ENCODE results near the gene PRSS53.
"Not testable (repeated sequence)": the region's sequence is repeated elsewhere in the genome, so short reads cannot be mapped to it uniquely, and the experiment has no call there.

The PRSS53 gene

DNA sequence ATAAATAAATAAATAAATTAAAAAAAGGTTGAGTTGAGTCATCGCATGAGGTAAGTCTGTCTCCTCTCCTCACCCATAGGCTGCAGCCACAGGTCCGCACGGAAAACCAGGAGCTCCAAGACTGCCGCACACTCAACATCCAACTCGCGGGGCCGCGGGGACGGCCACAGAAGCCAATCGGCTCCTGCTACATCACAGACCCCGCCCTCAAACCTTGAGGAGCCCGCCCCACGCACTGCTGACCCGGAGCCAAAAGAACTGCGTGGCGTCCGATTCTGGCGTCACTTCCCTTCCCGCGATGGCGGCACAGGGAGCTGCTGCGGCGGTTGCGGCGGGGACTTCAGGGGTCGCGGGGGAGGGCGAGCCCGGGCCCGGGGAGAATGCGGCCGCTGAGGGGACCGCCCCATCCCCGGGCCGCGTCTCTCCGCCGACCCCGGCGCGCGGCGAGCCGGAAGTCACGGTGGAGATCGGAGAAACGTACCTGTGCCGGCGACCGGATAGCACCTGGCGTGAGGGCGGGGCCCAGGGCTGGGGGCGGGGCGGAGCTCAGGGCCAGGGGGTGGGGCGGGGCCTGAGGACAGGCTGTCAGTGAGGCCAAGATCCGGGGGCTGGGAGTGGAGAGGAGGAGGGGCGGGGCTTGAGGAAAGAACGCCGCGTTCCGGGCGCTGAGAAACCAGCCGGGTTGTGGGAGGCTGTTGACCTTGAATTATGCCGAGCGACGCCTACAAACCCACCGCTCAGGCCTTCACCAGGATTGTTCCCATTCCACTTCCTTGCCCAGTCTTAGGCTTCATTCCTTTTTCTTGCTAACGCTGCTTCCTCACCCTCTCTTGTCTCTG, 28.9 kb upstream of the PRSS53 start, which contains the start of gene KAT8:
KAT8 (plus strand) TSS at position 281 of the 839 bp plus-strand sequence; CDS start at position 299, 18 bp downstream.
- peak; percentile 96 for DNase-seq

DNA sequence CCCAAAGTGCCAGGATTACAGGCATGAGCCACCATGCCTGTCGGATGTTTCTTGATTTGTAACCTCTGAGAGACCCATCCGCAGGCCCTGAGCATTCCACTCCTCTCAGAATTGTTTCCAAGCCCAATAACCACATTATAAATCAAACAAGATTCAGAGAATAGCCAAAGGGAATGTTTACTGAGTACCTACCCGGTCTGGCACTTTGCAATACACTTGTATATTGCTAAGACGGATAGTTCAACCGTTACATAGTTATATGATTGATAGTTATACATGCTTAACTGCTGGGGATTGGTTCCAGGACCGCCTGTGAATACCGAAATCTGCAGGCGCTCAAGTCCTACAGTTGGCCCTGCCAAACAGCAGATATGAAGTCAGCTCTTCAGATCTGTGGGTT, 25.7 kb upstream of the PRSS53 start:
- DNase-seq = no peak

DNA sequence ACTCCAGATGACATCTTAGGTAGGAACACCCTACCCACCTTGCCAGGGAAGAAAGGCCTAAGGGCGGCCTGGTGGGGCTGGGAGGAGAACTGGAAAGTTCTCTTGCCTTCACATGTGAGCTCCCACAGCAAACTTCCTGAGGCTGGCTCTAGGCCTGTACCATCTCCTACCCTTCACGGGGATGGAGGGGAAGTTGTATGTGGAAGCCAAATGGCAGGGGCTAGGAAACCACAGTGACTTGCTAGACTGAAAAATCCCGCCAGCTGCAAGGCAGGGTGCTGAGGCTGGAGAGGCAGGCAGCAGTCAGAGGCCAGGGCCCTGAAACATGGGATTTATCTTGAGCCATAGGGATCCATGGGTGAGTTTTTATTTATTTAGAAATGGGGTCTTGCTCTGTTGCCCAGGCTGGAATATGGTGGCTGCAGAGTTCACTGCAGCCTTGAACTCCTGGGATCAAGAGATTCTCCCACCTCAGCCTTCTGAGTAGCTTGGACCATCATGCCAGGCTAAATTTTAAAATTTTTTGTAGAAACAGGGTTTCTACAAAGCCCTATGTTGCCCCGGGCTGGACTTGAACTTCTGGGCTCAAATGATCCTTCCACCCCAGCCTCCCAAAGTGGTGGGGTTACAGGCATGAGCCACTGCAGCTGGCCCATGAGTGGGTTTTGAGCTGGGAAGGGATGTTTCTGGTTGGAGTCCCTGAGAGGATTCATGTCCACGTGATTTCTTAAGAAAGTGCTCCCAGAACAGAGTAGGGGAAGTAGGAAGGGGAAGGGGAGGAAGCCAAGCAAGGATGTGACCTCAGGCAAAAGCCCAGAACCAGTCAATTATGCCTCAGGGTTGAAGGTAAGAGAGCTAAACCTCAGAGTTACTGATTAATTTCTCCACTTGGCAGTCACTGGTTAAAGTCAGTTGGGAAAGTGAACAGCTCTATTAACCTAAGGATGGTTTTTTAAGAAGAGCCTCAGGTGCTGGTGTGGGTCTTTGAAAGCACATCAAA, 24.7 kb upstream of the PRSS53 start:
- DNase-seq = peak; percentile 87

DNA sequence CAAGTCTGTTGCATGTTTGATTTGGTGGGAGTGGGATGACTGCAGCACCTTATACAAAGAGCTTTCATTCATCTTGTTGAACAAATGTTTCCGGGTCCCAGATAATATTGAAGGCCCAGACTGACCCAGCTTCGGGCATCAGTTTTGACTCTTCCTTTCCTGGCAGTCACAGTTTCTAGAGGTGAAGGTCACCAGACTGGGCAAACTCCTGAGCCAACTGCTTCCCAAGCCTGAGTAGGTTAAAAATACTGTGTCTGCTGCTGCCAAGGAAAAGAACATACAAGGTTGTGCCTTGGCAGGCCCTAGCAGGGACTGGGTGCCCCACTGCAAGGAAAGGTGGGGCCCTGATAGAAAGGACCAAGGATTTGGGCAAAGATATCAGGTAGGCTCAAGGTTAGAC, 24.0 kb upstream of the PRSS53 start:
- no peak for DNase-seq

DNA sequence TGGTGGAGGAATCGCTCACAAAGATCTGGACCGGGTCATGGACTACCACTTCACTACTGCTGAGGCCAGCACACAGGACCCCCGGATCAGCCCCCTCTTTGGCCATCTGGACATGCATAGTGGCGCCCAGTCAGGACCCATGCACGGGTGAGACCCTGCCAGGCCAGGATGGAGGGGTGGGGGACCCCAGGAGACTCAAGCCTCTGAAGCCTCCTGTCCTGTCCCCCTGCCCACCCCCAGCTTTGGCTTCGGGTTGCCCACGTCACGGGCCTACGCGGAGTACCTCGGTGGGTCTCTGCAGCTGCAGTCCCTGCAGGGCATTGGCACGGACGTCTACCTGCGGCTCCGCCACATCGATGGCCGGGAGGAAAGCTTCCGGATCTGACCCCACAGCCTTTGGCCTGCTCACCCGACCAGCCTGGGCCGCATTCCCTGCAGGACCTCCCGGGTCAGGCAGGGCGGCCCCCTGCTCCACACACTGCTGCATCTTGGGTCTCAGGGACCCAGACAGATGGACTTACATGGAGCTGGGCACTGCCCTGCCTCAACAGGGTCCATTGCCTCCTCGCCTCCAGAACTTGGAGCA, 23.2 kb upstream of the PRSS53 start:
- no peak for DNase-seq

DNA sequence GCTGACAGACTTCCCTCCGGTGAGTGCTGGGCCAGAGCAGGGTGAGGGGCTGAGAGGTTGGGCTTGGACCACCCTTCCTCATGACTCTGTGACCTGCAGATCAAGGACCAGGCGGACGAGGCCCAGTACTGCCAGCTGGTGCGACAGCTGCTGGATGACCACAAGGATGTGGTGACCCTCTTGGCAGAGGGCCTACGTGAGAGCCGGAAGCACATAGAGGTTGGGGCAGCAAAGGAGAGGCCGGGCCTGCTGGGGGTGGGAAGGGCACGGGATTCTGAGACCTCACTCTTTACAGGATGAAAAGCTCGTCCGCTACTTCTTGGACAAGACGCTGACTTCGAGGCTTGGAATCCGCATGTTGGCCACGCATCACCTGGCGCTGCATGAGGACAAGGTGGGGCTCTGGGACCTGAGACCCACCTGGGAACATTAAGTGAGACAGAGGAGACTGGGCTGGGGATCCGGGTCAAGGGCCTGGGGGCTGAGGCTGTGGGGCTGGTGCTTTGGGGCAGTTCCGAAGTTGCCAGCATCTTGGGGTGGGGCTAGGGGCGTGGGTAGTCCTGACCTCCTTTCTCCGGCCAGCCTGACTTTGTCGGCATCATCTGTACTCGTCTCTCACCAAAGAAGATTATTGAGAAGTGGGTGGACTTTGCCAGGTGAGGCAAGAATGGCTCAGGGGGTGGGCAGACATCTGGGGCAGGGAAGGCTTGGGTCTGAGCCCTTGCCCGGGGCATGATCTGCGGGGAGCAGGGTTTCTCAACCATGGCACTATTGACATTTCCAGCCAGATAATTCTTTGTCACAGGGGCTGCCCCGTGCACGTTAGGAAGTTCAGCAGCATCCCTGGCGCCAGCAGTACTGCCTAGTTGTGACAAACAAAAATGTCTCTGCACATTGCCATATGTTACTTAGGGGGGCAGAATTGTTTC, 21.6 kb upstream of the PRSS53 start:
- no peak for DNase-seq

DNA sequence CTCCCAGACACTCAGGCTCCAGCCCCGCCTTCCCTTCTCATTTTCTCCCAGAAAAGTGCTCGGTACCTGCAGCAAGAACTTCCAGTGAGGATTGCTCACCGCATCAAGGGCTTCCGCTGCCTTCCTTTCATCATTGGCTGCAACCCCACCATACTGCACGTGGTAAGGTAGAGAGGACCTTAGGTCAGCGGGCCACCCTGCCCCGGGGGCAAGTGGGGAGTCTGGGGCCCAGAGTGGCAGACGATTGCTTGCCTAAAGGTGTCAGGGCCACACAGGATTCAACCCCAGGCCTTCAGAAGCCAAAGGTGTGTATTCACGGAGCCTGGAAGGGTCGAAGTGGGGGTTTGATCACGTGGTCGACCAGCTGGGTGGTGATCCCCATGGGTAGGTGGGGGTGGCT, 20.9 kb upstream of the PRSS53 start:
- DNase-seq = no peak

DNA sequence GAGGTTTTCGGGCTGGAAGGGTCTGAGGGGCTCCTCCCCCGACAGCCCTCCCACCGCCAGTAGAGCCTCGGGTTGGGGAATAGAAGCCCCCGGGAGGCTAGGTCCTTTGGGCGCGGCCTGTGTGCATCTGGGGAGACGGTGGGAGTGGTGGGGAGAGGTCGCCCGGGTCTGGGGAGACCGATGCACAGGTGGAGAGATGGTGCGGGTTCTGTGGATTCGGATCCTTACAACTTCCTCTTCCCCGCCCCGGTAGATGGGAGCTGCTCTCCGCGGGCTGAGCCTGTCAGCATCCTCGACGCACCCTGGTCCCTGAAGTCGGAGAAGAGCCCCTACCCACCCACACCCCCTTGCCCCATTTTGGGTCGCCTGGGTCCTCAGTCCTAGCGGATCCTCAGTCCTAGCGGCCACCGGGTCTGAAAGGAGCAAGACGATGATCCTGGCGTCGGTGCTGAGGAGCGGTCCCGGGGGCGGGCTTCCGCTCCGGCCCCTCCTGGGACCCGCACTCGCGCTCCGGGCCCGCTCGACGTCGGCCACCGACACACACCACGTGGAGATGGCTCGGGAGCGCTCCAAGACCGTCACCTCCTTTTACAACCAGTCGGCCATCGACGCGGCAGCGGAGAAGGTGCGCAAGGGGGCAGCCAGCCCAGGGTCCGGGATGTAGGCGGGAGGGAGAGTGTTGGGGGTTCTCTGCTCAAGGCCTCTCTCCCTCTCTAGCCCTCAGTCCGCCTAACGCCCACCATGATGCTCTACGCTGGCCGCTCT, 20.2 kb upstream of the PRSS53 start:
- DNase-seq = no peak

DNA sequence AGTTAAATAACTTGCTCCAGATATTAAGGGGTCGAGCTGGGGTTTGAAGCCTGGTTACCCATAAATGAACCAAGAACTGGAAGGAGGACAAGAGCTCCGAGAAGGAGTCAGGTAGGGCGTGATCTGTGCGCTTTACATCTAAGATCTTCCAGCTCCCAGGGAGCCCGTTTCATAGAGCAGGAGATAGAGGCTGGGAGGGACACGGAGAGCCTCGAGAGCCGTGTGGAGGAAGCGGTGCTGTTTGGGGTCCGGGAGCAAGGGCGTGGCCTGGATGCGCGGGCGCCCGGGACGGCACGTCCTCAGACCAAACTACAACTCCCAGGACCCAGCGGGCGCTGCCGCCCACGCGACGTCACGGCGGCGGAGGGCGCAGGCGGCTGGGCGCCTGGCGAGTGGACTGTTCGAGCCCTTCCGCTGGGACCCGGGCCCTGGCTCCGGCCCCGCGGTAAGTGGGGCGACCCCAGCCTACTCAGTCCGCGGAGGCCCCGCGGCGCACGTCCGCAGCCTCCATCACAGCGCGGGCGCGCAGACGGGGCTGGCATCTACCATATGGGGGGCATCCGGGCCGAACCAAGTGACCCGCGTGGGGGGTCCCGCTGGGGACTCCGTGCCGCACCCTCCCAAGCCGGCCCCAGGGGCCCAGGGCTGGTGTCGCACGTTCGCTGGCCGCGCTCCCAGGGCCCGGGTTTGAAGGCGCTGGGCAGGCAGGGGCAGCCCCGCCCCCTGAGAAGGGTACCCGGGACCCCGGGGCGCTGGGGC, 19.5 kb upstream of the PRSS53 start, which contains the start of gene BCKDK:
BCKDK (plus strand) TSS at position 352 of the 759 bp plus-strand sequence. CDS start 838 bp downstream, outside the sequence.
- peak; percentile 73 for DNase-seq

DNA sequence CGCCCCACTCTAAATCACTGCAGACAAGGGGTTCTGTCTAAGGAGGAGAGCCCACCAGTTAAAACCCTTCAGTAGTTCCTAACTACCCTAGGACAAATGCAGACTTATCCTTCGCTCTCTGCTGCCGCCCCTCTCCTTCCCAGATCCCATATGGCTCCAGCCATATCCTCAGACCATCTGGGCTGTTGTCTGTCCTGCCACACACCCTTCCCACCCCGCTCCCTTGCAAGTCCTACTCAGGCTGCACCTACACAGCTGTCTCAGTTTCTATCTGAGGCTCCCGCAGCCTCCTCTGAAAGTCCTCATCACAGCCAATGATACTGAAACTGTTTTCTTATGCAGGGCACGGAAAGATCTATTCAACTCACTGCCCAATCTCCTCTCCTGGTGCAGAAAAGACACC, 18.7 kb upstream of the PRSS53 start:
- no peak for DNase-seq

DNA sequence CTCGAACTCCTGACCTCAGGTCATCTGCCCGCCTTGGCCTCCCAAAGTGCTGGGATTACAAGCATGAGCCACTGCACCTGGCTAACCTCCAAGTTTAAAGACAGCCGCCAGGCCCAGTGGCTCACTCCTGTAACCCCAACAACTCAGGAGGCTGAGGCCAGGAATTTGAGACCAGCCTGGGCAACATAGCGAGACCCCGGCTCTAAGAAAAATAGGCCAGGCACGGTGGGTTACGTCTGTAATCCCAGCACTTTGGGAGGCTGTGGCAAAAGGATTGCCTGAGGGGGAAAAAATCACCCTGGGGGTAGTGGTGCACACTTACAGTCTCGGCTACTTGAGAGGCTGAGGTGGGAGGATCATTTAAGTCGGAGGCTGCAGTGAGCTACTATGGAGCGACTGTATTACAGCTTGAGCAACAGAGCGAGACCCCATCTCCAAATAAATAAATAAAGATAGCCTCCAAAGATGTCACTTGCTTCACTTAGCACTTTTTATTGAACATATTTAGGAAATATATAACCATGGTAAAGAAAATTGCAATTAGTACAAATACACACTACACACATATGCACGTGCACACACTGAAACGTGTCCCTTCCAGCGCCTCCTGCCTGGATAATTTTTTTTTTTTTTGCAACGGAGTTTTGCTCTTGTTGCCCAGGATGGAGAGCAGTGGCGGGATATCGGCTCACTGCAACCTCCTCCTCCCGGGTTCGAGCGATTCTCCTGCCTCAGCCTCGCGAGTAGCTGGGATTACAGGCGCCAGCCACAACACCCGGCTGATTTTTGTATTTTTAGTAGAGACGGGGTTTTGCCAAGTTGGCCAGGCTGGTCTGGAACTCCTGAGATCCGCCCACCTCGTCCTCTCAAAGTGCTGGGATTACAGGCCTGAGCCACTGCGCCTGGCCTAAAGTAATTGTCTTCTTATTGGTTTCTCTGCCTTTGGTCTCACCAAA, 18.0 kb upstream of the PRSS53 start:
- no peak for DNase-seq

DNA sequence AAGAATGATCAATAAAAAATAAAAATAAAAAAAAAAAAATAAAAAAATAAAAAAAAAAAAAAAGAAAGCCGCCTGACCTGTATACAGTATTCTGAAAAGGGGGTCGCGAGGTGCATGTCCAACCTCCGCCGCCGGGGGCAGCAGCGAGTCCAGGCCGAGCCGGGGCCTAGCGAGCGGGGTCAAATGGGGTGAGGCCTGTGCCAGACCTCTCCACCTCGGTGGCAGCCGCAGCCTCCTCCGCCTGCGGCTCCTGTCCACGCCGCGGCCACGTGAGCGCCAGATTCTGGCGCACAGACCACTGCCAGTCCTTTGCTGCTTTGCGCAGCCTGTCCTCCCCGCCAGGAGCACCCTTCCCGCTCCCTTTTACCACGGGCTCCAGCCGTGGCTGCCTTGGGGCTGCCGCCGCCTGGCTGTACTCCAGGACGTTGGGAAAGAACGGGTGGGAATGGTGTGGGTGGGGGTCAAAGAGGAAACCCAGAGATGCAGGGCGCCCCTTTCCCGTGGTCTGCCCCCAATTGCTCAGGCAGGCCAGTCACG, 17.0 kb upstream of the PRSS53 start:
- peak; percentile 75 for DNase-seq

DNA sequence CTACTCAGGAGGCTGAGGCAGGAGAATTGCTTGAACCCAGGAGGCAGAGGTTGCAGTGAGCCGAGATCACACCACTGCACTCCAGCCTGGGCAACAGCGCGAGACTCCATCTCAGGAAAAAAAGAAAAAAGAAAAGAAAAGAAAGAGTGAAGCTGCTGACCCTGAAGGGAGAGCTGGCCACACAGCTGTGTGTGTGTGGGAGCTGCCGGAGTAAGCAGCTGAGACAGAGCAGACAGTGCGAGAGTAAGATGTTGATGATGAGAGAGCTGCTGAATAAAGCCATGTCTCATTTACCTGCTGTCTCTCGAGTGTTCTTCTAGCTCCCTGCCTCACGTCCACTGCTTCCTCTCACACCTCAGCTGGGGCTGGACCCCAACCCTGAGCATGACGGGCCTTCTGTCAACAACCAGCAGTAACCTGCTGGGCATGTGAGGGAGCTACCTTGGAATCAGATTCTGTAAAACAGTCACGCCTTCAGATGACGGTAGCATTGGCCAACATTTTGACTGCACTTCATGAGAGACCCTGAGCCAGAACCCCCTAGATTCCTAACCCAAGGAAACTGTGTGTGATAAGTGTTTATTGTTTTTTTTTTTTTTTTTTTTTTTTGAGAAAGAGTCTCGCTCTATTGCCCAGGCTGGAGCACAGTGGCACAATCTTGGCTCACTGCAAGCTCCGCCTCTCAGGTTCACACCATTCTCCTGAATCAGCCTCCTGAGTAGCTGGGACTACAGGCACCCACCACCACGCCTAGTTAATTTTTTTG, 12.3 kb upstream of the PRSS53 start:
- DNase-seq = not testable (repeated sequence)

DNA sequence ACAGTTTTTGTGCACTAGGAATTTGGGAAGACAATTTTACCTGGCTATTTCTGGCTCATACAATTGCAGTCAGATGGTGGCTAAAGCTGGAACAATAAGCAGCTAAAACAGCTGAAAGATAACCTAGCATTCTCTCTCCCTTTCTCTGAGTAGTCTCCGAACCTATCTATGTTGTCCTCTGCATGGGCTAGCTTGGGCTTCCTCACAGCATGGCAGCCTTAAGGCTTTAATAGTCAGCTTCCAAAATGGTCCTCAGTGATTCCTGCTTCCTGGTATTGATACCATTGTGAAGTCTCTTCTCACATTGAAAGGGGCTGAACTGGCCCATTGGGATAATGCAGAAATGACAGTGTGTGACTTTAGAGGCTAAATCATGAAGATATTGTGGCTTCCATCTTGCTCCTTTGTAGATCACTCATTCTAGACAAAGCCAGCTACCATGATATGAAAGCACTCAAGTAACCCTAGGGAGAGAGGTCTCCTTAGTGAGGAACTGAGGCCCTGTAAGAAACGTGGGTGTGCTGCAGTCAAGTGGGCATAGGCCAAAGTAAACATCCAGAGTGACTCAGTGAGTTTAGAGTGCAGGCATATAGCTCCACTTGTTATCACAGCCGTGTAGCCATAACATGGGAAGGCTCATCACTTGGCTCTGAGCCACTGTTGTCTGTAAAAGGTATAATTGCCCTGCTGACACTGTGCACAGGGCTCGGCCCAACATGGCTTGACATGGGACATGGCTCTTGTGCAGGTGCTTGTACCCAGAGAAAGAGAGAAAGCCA, 11.3 kb upstream of the PRSS53 start:
- DNase-seq = no peak

DNA sequence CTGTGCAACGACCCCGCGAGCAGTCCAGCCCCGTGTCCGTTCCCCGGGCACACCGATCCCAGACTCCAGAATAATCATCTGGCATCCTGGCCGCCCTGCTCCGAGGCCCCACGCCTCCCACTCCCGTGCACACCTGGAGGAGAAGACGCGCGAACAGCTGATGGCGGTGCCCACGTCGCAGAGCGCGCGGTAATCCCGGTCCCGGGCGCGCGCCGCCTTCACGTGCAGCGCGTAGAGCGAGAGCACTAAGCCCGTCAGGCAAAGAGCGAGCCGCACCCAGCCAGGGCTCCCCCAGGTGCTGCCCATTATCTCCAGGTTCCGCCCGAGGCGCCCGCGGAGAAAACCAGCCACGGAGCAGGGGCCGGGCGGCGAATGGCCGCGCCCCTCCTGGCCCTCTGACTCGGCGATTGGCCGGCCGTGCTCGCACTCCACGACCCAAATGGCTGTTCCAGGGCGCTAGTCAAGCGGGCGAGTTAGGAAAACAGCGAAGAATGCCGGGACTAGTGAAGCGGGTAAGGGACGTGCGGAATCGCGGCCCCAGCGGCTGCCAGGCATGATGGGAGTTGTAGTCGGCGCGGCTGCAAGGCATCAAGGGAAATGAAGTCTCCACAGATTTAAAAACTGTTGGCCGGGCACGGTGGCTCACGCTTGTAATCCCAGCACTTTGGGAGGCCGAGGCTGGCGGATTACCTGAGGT, 5.8 kb upstream of the PRSS53 start, which contains the start of gene VKORC1:
VKORC1 (minus strand) TSS at position 374 of the 697 bp plus-strand sequence; CDS start at position 306, 68 bp downstream.
- DNase-seq = peak; percentile 95

DNA sequence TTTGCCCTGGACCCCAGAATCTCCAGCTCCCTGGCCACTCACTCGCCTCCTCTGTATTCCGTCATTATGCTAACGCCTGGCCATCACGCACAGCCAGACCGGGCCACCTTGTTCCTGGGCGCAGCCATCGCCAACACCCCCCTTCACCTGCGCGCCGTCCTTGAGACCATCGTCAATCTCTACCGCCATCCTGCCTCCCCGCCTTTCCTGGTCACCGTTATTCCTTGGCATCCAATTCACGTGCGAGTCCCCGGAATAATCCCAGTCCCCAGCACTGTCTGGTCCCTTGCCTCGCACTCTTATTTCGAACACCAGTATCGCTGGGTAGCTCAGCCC, 5.3 kb upstream of the PRSS53 start:
- DNase-seq = no peak

Data from GDM1 (cell line).